ENCODE data around the gene PTPRD.

PTPRD gene

DNA sequence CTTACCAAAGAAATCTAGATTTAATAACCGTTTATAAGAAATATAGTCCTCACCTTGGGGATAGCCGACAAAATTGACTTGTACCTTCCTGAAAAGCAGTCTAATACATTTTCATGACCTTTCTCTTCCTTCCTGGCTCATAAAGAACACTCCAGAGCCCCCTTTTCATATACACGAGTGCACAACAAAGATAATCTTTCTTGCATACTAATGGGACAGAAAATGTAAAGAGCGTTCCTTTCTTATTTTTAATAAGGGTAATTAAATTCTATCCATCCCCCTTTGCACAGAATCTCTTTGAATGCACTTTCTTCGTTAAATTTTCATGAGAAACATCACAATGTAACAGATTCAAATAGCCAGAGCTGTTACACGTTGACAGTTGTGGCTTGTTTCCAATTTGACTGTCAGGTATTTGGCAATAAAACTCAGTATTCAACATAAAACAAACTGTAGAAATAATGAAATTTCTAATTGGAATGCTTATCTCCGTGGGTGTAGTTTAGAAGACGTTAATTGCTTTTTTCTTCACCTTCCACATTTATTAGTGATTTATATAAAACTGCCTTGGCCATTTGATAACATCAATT, 2080.9 kb downstream of the PTPRD start:
- TF ChIP-seq ZNF701 (tag by site-specific recombination; IDR thresholded peaks at IDR 0.05) (no peak), KLF1 (tag by site-specific recombination; IDR thresholded peaks at IDR 0.05) (no peak), REST (tag by site-specific recombination; IDR thresholded peaks at IDR 0.05) (no peak), SETDB1 (IDR thresholded peaks at IDR 0.05; ENCODE audit: insufficient read length, low read length) (no peak), ZNF19 (tag by site-specific recombination; IDR thresholded peaks at IDR 0.05; ENCODE audit: low read depth) (no peak), ZNF221 (tag by site-specific recombination; IDR thresholded peaks at IDR 0.05; ENCODE audit: borderline replicate concordance) (no peak), ZNF202 (tag by site-specific recombination; IDR thresholded peaks at IDR 0.05; ENCODE audit: borderline replicate concordance) (no peak), ZNF747 (tag by site-specific recombination; IDR thresholded peaks at IDR 0.05) (no peak), ZNF624 (tag by site-specific recombination; IDR thresholded peaks at IDR 0.05) (no peak), ZNF529 (tag by site-specific recombination; IDR thresholded peaks at IDR 0.05; ENCODE audit: insufficient replicate concordance) (no peak), ZFP37 (tag by site-specific recombination; IDR thresholded peaks at IDR 0.05) (no peak), ZNF174 (tag by site-specific recombination; IDR thresholded peaks at IDR 0.05) (no peak)
- TF ChIP-seq, protein P1, sequence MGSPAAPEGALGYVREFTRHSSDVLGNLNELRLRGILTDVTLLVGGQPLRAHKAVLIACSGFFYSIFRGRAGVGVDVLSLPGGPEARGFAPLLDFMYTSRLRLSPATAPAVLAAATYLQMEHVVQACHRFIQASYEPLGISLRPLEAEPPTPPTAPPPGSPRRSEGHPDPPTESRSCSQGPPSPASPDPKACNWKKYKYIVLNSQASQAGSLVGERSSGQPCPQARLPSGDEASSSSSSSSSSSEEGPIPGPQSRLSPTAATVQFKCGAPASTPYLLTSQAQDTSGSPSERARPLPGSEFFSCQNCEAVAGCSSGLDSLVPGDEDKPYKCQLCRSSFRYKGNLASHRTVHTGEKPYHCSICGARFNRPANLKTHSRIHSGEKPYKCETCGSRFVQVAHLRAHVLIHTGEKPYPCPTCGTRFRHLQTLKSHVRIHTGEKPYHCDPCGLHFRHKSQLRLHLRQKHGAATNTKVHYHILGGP (tag by site-specific recombination; IDR thresholded peaks at IDR 0.05) = no peak
- ChIA-PET POLR2A (interaction anchor here (0.6 kb wide), 1 partner anchor 63 kb away, joined by 5 read pairs; no protein-coding TSS in a partner anchor), CTCF (interaction anchor here (0.6 kb wide), 1 partner anchor 1074 kb away, joined by 3 read pairs; no protein-coding TSS in a partner anchor)
- Histone ChIP-seq H3K4me1 (ENCODE audit: control insufficient read depth, insufficient read depth, low read length) (no peaks in the 10 kb centered on the region), H3K9me3 (ENCODE audit: control insufficient read depth, insufficient read depth, low read depth, low read length) (no peaks in the 10 kb centered on the region), H3K27ac (ENCODE audit: extremely low read depth, low read depth, low read length) (no peak overlapping the region), H3K36me3 (ENCODE audit: control insufficient read depth in 2 of 2, insufficient read depth in 1 of 2, low read length in 2 of 2) (no peaks in the 10 kb centered on the region), H3K4me3 (ENCODE audit: low read depth, low read length) (no peak overlapping the region)

DNA sequence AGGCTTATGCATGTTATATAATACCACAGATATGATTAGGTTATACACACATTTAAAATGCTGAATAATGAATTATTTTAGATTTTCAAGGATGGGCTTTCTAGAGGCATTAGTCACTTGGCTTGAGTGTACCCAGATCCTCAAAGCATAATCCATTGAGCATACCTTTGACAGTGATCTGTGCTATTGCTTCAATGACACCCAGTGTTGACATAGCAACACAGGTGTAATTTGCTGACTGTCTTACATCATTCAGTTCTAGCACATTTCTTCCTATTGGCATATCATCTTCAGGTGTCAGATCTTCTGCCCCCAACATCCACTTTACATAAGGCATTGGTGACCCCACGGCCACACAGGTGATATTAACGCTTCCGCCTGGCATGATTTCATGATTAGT, 2091.7 kb downstream of the PTPRD start:
- Histone ChIP-seq H3K9me3 (ENCODE audit: control insufficient read depth, insufficient read depth, low read depth, low read length) (no peaks in the 10 kb centered on the region), H3K36me3 (ENCODE audit: control insufficient read depth in 2 of 2, insufficient read depth in 1 of 2, low read length in 2 of 2) (no peaks in the 10 kb centered on the region), H3K27ac (ENCODE audit: extremely low read depth, low read depth, low read length) (no peak overlapping the region), H3K4me3 (ENCODE audit: low read depth, low read length) (no peak overlapping the region), H3K4me1 (ENCODE audit: control insufficient read depth, insufficient read depth, low read length) (no peaks in the 10 kb centered on the region)
- POLR2A ChIA-PET = no interaction called here
- CTCF ChIA-PET = no interaction called here
- TF ChIP-seq ZBTB20 (tag by site-specific recombination; IDR thresholded peaks at IDR 0.05) (no peak), ZNF112 (tag by site-specific recombination; IDR thresholded peaks at IDR 0.05) (no peak), ZNF596 (tag by site-specific recombination; IDR thresholded peaks at IDR 0.05) (no peak), ZNF239 (tag by site-specific recombination; IDR thresholded peaks at IDR 0.05) (no peak), SP7 (tag by site-specific recombination; IDR thresholded peaks at IDR 0.05) (no peak)

- H3K9me3 ChIP-seq (ENCODE audit: control insufficient read depth, insufficient read depth, low read depth, low read length) = no peaks in the 10 kb centered on the region
- H3K36me3 ChIP-seq (ENCODE audit: control insufficient read depth in 2 of 2, insufficient read depth in 1 of 2, low read length in 2 of 2) = no peaks in the 10 kb centered on the region
- CTCF ChIA-PET = interaction anchor here (0.6 kb wide), 1 partner anchor 247 kb away, joined by 3 read pairs; no protein-coding TSS in a partner anchor
- no peak overlapping the region for H3K27ac ChIP-seq (ENCODE audit: extremely low read depth, low read depth, low read length)
- POLR2A ChIA-PET = no interaction called here
- H3K4me3 ChIP-seq (ENCODE audit: low read depth, low read length) = no peak overlapping the region
- TF ChIP-seq ZNF140 (tag by site-specific recombination; IDR thresholded peaks at IDR 0.05) (no peak), ZNF426 (tag by site-specific recombination; IDR thresholded peaks at IDR 0.05) (no peak)
- TF ChIP-seq, protein P1 (tag by site-specific recombination; IDR thresholded peaks at IDR 0.05) = no peak
- H3K4me1 ChIP-seq (ENCODE audit: control insufficient read depth, insufficient read depth, low read length) = no peaks in the 10 kb centered on the region
Measured at GRCh38 chr9:8515748-8516147, 2097.1 kb downstream of the PTPRD start.
